GM18502 (cell line): Measurements from ENCODE around the gene UFSP2.

Experiments
- ATAC-seq: cut with Tn5 transposase; IDR thresholded peaks from one replicate; pipeline ENCODE4 v1.9.1; 2021; ENCODE audit warnings: mild to moderate bottlenecking; ENCODE audit not compliant: unreplicated experiment, poor library complexity

The UFSP2 gene

DNA sequence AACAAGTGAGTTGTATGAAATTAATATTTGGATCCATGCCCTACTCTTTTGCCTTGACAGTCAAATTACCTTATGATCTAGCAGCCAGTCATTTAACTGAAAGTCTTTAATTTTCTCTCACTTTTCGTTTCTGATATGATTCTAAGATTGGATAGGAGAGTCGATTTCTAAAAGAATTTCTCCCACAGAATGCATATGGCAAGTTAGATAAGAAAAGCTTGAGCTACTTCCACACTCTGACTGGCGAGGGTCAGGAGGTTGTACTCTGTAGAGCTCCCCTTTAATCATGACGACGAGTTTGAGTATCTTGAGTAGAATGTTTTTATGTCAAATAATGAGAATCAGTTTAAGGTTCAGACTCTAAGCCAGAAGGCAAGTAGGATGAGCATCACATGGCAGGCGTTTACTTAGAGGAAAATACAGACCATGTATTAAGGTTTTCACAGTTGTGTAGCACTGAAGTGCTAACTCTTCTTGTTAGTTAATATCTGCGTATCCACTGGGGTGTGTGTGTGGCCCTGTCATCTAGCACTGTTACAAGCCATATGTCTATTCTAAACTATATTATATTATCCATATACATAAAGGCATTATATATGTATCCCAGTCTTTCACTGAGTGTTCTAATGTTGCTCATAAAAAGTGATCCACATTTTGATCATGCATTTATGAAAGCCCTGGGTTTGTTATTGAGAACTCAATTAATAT is 67.9 kb downstream of the UFSP2 start:
- no peak for ATAC-seq

DNA sequence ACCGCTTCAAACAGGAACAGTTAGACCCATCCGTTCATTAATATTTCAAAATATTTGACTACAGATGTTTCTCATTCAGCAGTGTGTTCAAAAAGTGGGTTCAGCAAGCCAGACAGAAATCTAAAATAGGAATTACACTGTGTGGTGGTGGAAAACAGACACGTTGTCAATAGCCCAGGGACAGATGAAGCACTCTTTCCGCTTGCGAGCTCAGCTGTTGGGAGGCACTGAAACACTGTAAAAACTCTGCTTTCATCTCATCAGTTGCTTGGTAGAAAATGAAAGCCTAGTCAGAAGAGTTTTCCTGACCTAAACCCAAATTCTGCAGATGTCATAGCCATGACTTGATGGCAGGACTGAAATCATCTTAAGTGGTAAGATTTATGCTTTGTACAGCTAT is 68.6 kb downstream of the UFSP2 start:
- no peak for ATAC-seq

DNA sequence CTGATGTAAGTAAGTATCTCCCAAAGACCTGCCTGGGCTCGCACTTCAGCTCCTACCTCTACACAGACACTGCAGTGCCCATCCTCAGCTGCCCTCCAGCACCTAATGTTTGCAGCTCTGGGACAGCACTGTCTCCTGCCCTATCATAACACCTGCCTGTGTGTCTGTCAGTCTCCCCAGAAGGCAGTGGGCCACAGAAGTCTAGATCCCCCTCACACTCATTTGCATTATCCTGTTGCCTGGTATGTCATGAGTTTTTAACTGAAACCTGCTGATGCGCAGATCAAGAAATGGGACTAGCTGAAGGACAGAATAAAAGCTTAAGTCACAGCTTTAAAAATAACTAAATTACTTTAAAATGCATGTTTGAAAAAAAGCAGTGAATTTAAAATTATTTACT is 73.0 kb downstream of the UFSP2 start:
- no peak for ATAC-seq

DNA sequence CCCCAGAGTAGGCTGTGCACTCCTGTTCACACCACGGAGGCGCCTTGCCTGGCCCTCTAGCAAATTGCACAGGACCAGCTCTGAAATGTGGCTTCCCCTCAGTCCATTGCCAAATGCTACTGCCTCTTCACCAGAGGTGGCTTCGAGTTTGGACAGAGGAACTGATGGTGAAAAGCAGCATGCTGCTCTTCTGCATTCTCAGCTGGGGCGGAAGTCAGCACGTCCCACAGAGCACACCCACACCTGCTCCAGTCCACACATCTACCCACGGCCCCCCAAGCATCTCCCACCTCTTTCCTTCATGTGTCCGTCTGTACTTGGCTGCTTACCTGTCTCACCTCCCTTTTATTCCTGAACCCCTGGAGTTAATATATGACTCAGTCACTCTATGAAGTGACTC is 73.6 kb downstream of the UFSP2 start:
- ATAC-seq = no peak

DNA sequence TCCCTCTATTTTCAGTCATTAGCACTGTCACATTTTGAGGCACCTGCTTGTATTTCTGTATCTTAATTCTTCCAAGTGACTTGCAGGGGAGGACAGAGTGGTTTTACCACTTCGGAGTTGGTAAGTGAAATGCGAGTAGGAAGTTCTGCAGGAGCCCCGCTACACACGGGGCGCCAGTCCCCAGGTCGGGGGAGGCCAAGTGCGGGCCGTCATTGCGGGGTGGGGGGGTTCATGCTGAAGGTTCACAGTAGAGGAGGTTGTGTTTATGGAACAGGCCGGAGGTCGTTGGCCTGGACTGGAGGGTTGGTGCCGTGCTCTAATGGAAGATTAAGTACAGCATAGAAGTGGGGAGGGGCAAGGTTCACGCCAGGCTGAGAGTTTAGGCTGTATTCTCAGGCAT is 74.1 kb downstream of the UFSP2 start:
- ATAC-seq = no peak
